K562 (cell line): ENCODE data around the gene FCSK. TPM values are rescaled to one million over a fixed set of nuclear protein-coding genes. Genes with fewer than 3 reads are reported as not detected.

Experiments used
- HSF4 ChIP-seq: fragments of 250-450 bp; sonication (Bioruptor Pico); IDR thresholded peaks from 2 replicates; pipeline ENCODE4 v2.1.2; 2022; ENCODE audit warnings: mild to moderate bottlenecking, moderate library complexity, borderline replicate concordance
- IRF2 ChIP-seq: sonication (generic); formaldehyde crosslinking; IDR thresholded peaks from 2 replicates; pipeline ENCODE4 v1.8.1; 2022; ENCODE audit warnings: mild to moderate bottlenecking, missing genetic modification reagents
- JUNB ChIP-seq: fragments of 450-650 bp; formaldehyde crosslinking; conservative IDR thresholded peaks from 2 replicates; pipeline ENCODE4 v1.4.0; 2020; ENCODE audit warnings: mild to moderate bottlenecking
- KLF16 ChIP-seq: IDR thresholded peaks from 2 replicates; pipeline ENCODE4 v1.6.1; 2016; ENCODE audit warnings: antibody characterized with exemption
- NR3C1 ChIP-seq: sonication (generic); formaldehyde crosslinking; IDR thresholded peaks from 2 replicates; pipeline ENCODE4 v1.8.1; 2022; ENCODE audit warnings: missing genetic modification reagents
- NR4A1 ChIP-seq, 2 experiments: fragments of 250-450 bp in 1 of 2; fragments of 450-650 bp in 1 of 2; sonication (Bioruptor Pico) in 1 of 2; IDR thresholded peaks; 2 replicates each; pipeline versions ENCODE4 v1.4.0 to v1.6.1; 2016 to 2020; ENCODE audit warnings: mild to moderate bottlenecking in 2 of 2, missing compliant biosample characterization in 1 of 2, missing genetic modification characterization in 1 of 2, moderate library complexity in 1 of 2
- OTX1 ChIP-seq: fragments of 450-650 bp; formaldehyde crosslinking; IDR thresholded peaks from 2 replicates; pipeline ENCODE4 v1.4.0; 2022; ENCODE audit warnings: mild to moderate bottlenecking
- PHB2 ChIP-seq: fragments of 450-650 bp; IDR thresholded peaks from 2 replicates; pipeline ENCODE4 v1.6.1; 2017; ENCODE audit warnings: low read depth
- PHF21A ChIP-seq: fragments of 450-650 bp; IDR thresholded peaks from 2 replicates; pipeline ENCODE4 v1.6.1; 2017; ENCODE audit warnings: low read depth, borderline replicate concordance
- POLR3A ChIP-seq: IDR thresholded peaks from 2 replicates; pipeline ENCODE4 v1.6.1; 2011; ENCODE audit warnings: borderline replicate concordance, mild to moderate bottlenecking, moderate library complexity; ENCODE audit not compliant: insufficient read length, insufficient read depth; ENCODE audit errors: extremely low read depth
- RNF2 ChIP-seq: sonication (generic); IDR thresholded peaks from 2 replicates; pipeline ENCODE4 v1.6.1; 2016
- SMAD1 ChIP-seq: fragments of 150-350 bp; IDR thresholded peaks from 2 replicates; pipeline ENCODE4 v1.6.1; 2014; ENCODE audit warnings: low read length, low read depth; ENCODE audit not compliant: partially characterized antibody
- STAT5A ChIP-seq: IDR thresholded peaks from 2 replicates; pipeline ENCODE4 v1.6.1; 2012; ENCODE audit warnings: low read length, inconsistent platforms, borderline replicate concordance
- TCF7L2 ChIP-seq: fragments of 150-350 bp; IDR thresholded peaks from 2 replicates; pipeline ENCODE4 v1.6.1; 2016; ENCODE audit warnings: low read depth, mild to moderate bottlenecking, low read length, moderate library complexity
- TEAD1 ChIP-seq, 2 experiments: fragments of 450-650 bp in 1 of 2; sonication (generic) in 1 of 2; formaldehyde crosslinking; IDR thresholded peaks; 2 replicates each; pipeline versions ENCODE4 v1.4.0 to v1.8.0; 2020 to 2022; ENCODE audit warnings: mild to moderate bottlenecking in 2 of 2, missing genetic modification reagents in 1 of 2
- TEAD2 ChIP-seq: fragments of 450-650 bp; IDR thresholded peaks from 2 replicates; pipeline ENCODE4 v1.6.1; 2016; ENCODE audit warnings: missing genetic modification characterization, control low read depth, missing compliant biosample characterization
- ZBTB1 ChIP-seq: sonication (generic); formaldehyde crosslinking; IDR thresholded peaks from 2 replicates; pipeline ENCODE4 v1.8.1; 2023; ENCODE audit warnings: missing genetic modification reagents, low read depth, mild to moderate bottlenecking, borderline replicate concordance
- ZC3H11A ChIP-seq: IDR thresholded peaks from 2 replicates; pipeline ENCODE4 v1.6.1; 2012; ENCODE audit warnings: low read depth, low read length, improper control_type of control experiment
- ZNF24 ChIP-seq: fragments of 450-650 bp; IDR thresholded peaks from 2 replicates; pipeline ENCODE4 v1.6.1; 2016
- ZNF311 ChIP-seq: fragments of 250-450 bp; sonication (Bioruptor Pico); IDR thresholded peaks from 2 replicates; pipeline ENCODE4 v1.4.0; 2020; ENCODE audit warnings: mild to moderate bottlenecking, moderate library complexity
- ZNF717 ChIP-seq: fragments of 250-450 bp; sonication (Bioruptor Pico); IDR thresholded peaks from 2 replicates; pipeline ENCODE4 v1.5.0; 2021
- polyA plus RNA-seq, 8 experiments: library from polyadenylated mRNA; depleted of rRNA in 4 of 8; stranded (reverse) in 5 of 8; unstranded in 3 of 8; fragments of >200 nt; fragmentation: Nextera tagmentation in 2 of 8; fragmentation: Illumina TruSeq in 1 of 8; extraction: Ambion mirVana in 2 of 8; extraction: Trizol in 1 of 8; gene quantifications; 2 replicates each; pipeline versions ENCODE4 v1.2.1 to v1.2.3, GENCODE V29; 2011 to 2014; ENCODE audit warnings: inconsistent platforms in 1 of 8, missing spikeins in 1 of 8
- total RNA-seq, 7 experiments: library from RNA; depleted of rRNA in 6 of 7; stranded (reverse); fragments of >200 nt in 6 of 7; fragmentation: Illumina TruSeq in 2 of 7; extraction: Trizol in 2 of 7; gene quantifications; 2 replicates each; pipeline versions ENCODE4 v1.2.1 to v1.2.3, GENCODE V29; 2011 to 2021; ENCODE audit warnings: low replicate concordance in 1 of 7
- TF ChIP-seq, protein P1 (sequence below), 2 experiments: fragments of 200-800 bp in 1 of 2; sonication (Bioruptor generic) in 1 of 2; sonication (generic) in 1 of 2; formaldehyde crosslinking in 1 of 2; IDR thresholded peaks in 1 of 2; conservative IDR thresholded peaks in 1 of 2; 2 replicates each; pipeline versions ENCODE4 v1.5.0 to v1.6.1; 2016 to 2020; ENCODE audit warnings: missing compliant biosample characterization in 1 of 2, missing genetic modification characterization in 1 of 2, missing genetic modification reagents in 1 of 2
- TF ChIP-seq, protein P2 (sequence below): sonication (generic); formaldehyde crosslinking; IDR thresholded peaks from 2 replicates; pipeline ENCODE4 v1.8.1; 2023; ENCODE audit warnings: mild to moderate bottlenecking, missing genetic modification reagents
- TF ChIP-seq, protein P3 (sequence below): fragments of 250-450 bp; sonication (Bioruptor Pico); IDR thresholded peaks from 2 replicates; pipeline ENCODE4 v1.4.0; 2020; ENCODE audit warnings: mild to moderate bottlenecking
- TF ChIP-seq, protein P4 (sequence below): fragments of 250-450 bp; sonication (Bioruptor Pico); IDR thresholded peaks from 2 replicates; pipeline ENCODE4 v1.9.0; 2021; ENCODE audit warnings: mild to moderate bottlenecking

FCSK gene
- total and polyA plus RNA-seq, 9 of the 15 experiments (the other 6 are each of a cell fraction or from before 2014, with no cell fraction given), result 0.92 to 18.6 (median 8.3) TPM

DNA sequence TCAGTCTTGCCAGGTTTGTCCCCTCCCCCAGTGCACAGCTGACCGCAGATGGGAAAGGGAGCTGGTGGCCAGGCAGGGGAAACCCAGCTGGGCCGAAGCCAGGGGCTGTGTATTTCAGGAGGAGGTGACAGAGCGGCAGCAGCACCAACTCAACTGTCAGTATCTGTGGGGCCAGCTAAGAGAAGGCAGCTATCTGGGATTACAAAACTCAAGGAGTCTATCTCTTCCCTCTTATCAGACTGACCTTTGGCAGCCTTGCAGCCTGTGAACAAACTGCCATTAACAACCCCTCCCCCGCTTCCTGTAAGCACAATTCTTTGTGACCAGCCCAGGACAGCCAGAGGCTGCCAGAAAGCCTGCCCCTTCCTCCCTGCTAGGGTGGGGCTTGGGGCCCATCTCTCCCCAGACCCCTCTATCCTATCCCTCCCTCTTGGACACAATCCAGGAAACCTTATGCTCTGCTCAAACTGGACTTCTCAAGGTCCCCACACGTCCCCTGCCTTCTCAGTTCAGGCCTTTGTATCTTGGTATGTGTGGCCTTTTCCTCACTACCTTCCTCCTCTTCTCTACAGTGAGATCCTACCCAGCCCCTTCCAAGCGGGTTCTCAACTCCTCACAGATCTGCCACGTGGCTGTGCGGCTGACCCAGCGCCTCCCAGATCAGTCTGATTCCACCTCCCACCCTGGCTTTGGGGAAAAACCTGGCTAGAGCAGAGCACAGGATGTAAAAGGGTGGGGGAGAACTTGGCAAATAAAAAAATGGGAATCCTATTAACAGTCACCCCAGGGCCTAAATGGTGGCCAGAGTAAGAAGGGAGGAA lies 26.0 kb upstream of the FCSK start (continued):
- TF ChIP-seq, protein P1, sequence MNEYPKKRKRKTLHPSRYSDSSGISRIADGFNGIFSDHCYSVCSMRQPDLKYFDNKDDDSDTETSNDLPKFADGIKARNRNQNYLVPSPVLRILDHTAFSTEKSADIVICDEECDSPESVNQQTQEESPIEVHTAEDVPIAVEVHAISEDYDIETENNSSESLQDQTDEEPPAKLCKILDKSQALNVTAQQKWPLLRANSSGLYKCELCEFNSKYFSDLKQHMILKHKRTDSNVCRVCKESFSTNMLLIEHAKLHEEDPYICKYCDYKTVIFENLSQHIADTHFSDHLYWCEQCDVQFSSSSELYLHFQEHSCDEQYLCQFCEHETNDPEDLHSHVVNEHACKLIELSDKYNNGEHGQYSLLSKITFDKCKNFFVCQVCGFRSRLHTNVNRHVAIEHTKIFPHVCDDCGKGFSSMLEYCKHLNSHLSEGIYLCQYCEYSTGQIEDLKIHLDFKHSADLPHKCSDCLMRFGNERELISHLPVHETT (CRISPR knock-in tag; conservative IDR thresholded peaks at IDR 0.05 in 1 of 2, IDR thresholded peaks at IDR 0.05 in 1 of 2), result peak in 1 of 2 experiments; percentile 92; a peak in 2 of 4 replicates
- TF ChIP-seq ZNF311 (CRISPR knock-in tag) (peak; percentile 59; the same call in 1 of the 2 replicates), ZNF24 (peak; percentile 79), IRF2 (CRISPR knock-in tag) (no peak), TCF7L2 (no peak), RNF2 (peak; percentile 100), NR4A1 (CRISPR knock-in tag; IDR thresholded peaks at IDR 0.05) (no peak), NR4A1 (tag; IDR thresholded peaks at IDR 0.05) (peak; percentile 81), KLF16 (peak; percentile 99), TEAD1 (CRISPR knock-in tag; IDR thresholded peaks at IDR 0.05) (peak; percentile 78 to 81), TEAD2 (peak; percentile 57; the same call in 1 of the 2 replicates), OTX1 (CRISPR knock-in tag) (no peak; the same call in 1 of the 2 replicates), ZC3H11A (no peak), PHB2 (peak; percentile 93), STAT5A (peak; percentile 97), JUNB (CRISPR knock-in tag) (no peak), SMAD1 (peak; percentile 95), ZNF717 (CRISPR knock-in tag) (no peak), NR3C1 (no peak), HSF4 (CRISPR knock-in tag) (no peak; the same call in 1 of the 2 replicates), POLR3A (no peak), PHF21A (peak; percentile 75), ZBTB1 (no peak)
- TF ChIP-seq, protein P2, sequence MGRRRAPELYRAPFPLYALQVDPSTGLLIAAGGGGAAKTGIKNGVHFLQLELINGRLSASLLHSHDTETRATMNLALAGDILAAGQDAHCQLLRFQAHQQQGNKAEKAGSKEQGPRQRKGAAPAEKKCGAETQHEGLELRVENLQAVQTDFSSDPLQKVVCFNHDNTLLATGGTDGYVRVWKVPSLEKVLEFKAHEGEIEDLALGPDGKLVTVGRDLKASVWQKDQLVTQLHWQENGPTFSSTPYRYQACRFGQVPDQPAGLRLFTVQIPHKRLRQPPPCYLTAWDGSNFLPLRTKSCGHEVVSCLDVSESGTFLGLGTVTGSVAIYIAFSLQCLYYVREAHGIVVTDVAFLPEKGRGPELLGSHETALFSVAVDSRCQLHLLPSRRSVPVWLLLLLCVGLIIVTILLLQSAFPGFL, result no peak
- TF ChIP-seq, protein P3, sequence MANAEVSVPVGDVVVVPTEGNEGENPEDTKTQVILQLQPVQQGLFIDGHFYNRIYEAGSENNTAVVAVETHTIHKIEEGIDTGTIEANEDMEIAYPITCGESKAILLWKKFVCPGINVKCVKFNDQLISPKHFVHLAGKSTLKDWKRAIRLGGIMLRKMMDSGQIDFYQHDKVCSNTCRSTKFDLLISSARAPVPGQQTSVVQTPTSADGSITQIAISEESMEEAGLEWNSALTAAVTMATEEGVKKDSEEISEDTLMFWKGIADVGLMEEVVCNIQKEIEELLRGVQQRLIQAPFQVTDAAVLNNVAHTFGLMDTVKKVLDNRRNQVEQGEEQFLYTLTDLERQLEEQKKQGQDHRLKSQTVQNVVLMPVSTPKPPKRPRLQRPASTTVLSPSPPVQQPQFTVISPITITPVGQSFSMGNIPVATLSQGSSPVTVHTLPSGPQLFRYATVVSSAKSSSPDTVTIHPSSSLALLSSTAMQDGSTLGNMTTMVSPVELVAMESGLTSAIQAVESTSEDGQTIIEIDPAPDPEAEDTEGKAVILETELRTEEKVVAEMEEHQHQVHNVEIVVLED (CRISPR knock-in tag), result no peak; the same call in 1 of the 2 replicates
- TF ChIP-seq, protein P4, sequence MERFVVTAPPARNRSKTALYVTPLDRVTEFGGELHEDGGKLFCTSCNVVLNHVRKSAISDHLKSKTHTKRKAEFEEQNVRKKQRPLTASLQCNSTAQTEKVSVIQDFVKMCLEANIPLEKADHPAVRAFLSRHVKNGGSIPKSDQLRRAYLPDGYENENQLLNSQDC (CRISPR knock-in tag), result no peak
